Renal cortex interstitium (tissue), 11 donors: ENCODE results near the gene NOSIP. TPM values are rescaled to one million over a fixed set of nuclear protein-coding genes. Genes with fewer than 3 reads are reported as not detected.

Source experiments
- DNase-seq, 11 donors: peaks; one replicate each; pipeline ENCODE4 v3.0.0-alpha.2; 2013; ENCODE audit warnings: low read depth in 9 of 11, low spot score in 4 of 11; ENCODE audit errors: extremely low read depth in 1 of 11
- polyA plus RNA-seq, 3 donors: library from polyadenylated mRNA; unstranded; fragments of 120-200 nt; gene quantifications; one replicate each; pipeline ENCODE4 v1.2.1, GENCODE V29; 2013; ENCODE audit not compliant: insufficient read length in 3 of 3

The NOSIP gene
- polyA plus RNA-seq, 3 donors: 61.9 to 75.9 (median 67.5) TPM

- DNase-seq: no peak
Measured at GRCh38 chr19:49534632-49535385, 45.5 kb downstream of the NOSIP start.

- DNase-seq: peak in 6 of 11 donors; percentile 42 to 70 (median 62)
Measured at GRCh38 chr19:49533551-49534488, 46.5 kb downstream of the NOSIP start.

GRCh38 chr19:49530708-49531107, 49.6 kb downstream of the NOSIP start:
- no peak for DNase-seq

- DNase-seq: no peak
Measured at GRCh38 chr19:49528211-49528771, 52.1 kb downstream of the NOSIP start.

- no peak for DNase-seq
Measured at GRCh38 chr19:49524812-49525455, 55.4 kb downstream of the NOSIP start.

- DNase-seq: no peak
Measured at GRCh38 chr19:49520705-49521319, 59.5 kb downstream of the NOSIP start.

- no peak for DNase-seq
Measured at GRCh38 chr19:49518033-49518432, 62.3 kb downstream of the NOSIP start.

GRCh38 chr19:49515767-49516166, 64.6 kb downstream of the NOSIP start:
- DNase-seq: no peak

GRCh38 chr19:49514151-49514550, 66.2 kb downstream of the NOSIP start:
- no peak for DNase-seq

- no peak for DNase-seq
Measured at GRCh38 chr19:49513746-49514118, 66.6 kb downstream of the NOSIP start.

GRCh38 chr19:49512970-49513745, 67.2 kb downstream of the NOSIP start:
- peak in 6 of 11 donors; percentile 56 to 71 (median 63) for DNase-seq

GRCh38 chr19:49507803-49508494, 72.4 kb downstream of the NOSIP start:
- no peak for DNase-seq

GRCh38 chr19:49506575-49507105, 73.7 kb downstream of the NOSIP start:
- DNase-seq: no peak
